SK-N-SH (cell line): Measurements from ENCODE around the gene LIN7A. TPM values are rescaled to one million over a fixed set of nuclear protein-coding genes. Genes with fewer than 3 reads are reported as not detected.

Source experiments
- CTCF ChIA-PET: fragments of 300-600, 350-600 bp; formaldehyde crosslinking; extraction: SDS; loops from one replicate; lab custom pipeline; 2021; lab: Yijun Ruan, JAX
- POLR2A ChIA-PET: fragments of 350-600 bp; sonication (Branson Sonifier 250); formaldehyde crosslinking; extraction: SDS; loops from one replicate; lab custom pipeline; 2020; ENCODE audit warnings: antibody characterized with exemption, inconsistent platforms; lab: Yijun Ruan, JAX
- DNase-seq: peaks from one replicate; pipeline ENCODE4 v3.0.0; 2012
- H2AFZ ChIP-seq: fragments of 200-600 bp; sonication (generic); 2 replicates; pipeline ENCODE4 v1.8.1; 2016; ENCODE audit warnings: antibody characterized with exemption, mild to moderate bottlenecking, low read depth
- H3F3A ChIP-seq: fragments of 200-600 bp; sonication (generic); replicated peaks from 2 replicates; pipeline ENCODE3; 2016; ENCODE audit warnings: antibody characterized with exemption, mild to moderate bottlenecking; ENCODE audit not compliant: insufficient read depth
- H3K27ac ChIP-seq, 2 experiments: fragments of 200-500 bp in 1 of 2; fragments of 200-600 bp in 1 of 2; sonication (Bioruptor generic) in 1 of 2; sonication (generic), shearing (Covaris generic) in 1 of 2; 2 replicates each; pipeline versions ENCODE4 v1.5.1 to v1.6.1; 2014 to 2016; ENCODE audit warnings: low read depth in 2 of 2, inconsistent platforms in 1 of 2, low read length in 1 of 2, mild to moderate bottlenecking in 1 of 2, mixed read lengths in 1 of 2
- H3K27me3 ChIP-seq: fragments of 200-600 bp; sonication (generic), shearing (Covaris generic); 2 replicates; pipeline ENCODE4 v1.6.1; 2016; ENCODE audit warnings: mixed run types; ENCODE audit not compliant: insufficient read depth
- H3K36me3 ChIP-seq, 2 experiments: fragments of 200-500 bp in 1 of 2; fragments of 200-600 bp in 1 of 2; sonication (Bioruptor generic) in 1 of 2; sonication (generic) in 1 of 2; replicated peaks in 1 of 2; 2 replicates each; pipeline versions ENCODE3 to v1.5.1; 2014 to 2016; ENCODE audit warnings: low read length in 1 of 2, mild to moderate bottlenecking in 1 of 2; ENCODE audit not compliant: insufficient read depth in 2 of 2, control insufficient read depth in 1 of 2
- H3K4me1 ChIP-seq, 2 experiments: fragments of 200-500 bp in 1 of 2; fragments of 200-600 bp in 1 of 2; sonication (Bioruptor generic) in 1 of 2; sonication (generic), shearing (Covaris generic) in 1 of 2; 2 replicates each; pipeline versions ENCODE4 v1.5.1 to v1.6.1; 2014 to 2016; ENCODE audit warnings: low read depth in 1 of 2, low read length in 1 of 2, mixed run types in 1 of 2; ENCODE audit not compliant: insufficient read depth in 2 of 2, control insufficient read depth in 1 of 2
- H3K4me2 ChIP-seq: fragments of 200-600 bp; sonication (generic), shearing (Covaris generic); 2 replicates; pipeline ENCODE4 v1.6.1; 2017; ENCODE audit warnings: mixed run types
- H3K4me3 ChIP-seq, 2 experiments: fragments of 200-500 bp in 1 of 2; fragments of 200-600 bp in 1 of 2; sonication (Bioruptor generic) in 1 of 2; sonication (generic), shearing (Covaris generic) in 1 of 2; 2 replicates each; pipeline versions ENCODE4 v1.5.1 to v1.8.1; 2014 to 2016; ENCODE audit warnings: low read depth in 2 of 2, inconsistent platforms in 1 of 2, low read length in 1 of 2, mild to moderate bottlenecking in 1 of 2, mixed read lengths in 1 of 2, moderate library complexity in 1 of 2
- H3K79me2 ChIP-seq: fragments of 200-600 bp; sonication (generic); 2 replicates; pipeline ENCODE4 v1.8.1; 2017; ENCODE audit warnings: mild to moderate bottlenecking; ENCODE audit not compliant: insufficient read depth
- H3K9ac ChIP-seq: fragments of 200-600 bp; sonication (generic); 2 replicates; pipeline ENCODE4 v1.6.1; 2017; ENCODE audit warnings: mixed run types
- H3K9me2 ChIP-seq: fragments of 200-600 bp; sonication (generic); 2 replicates; pipeline ENCODE4 v1.6.1; 2017; ENCODE audit warnings: mixed run types
- H3K9me3 ChIP-seq: fragments of 200-600 bp; sonication (generic); 2 replicates; pipeline ENCODE4 v1.6.1; 2017; ENCODE audit warnings: mixed run types, mild to moderate bottlenecking, moderate library complexity
- H4K20me1 ChIP-seq: fragments of 200-600 bp; sonication (generic); 2 replicates; pipeline ENCODE4 v1.6.1; 2017; ENCODE audit warnings: mild to moderate bottlenecking, mixed run types; ENCODE audit not compliant: insufficient read depth
- CHD2 ChIP-seq: fragments of 150-350 bp; IDR thresholded peaks from 2 replicates; pipeline ENCODE4 v1.6.1; 2018; ENCODE audit warnings: low read length; ENCODE audit not compliant: partially characterized antibody
- CTCF ChIP-seq: fragments of 200-600 bp; sonication (generic); IDR thresholded peaks from 2 replicates; pipeline ENCODE4 v1.6.1; 2017; ENCODE audit warnings: antibody characterized with exemption, mild to moderate bottlenecking, moderate library complexity
- ELF1 ChIP-seq: IDR thresholded peaks from 2 replicates; pipeline ENCODE4 v1.4.0; 2012
- EZH2phosphoT487 ChIP-seq: fragments of 200-600 bp; sonication (generic); IDR thresholded peaks from 2 replicates; pipeline ENCODE4 v1.6.1; 2017; ENCODE audit warnings: low read depth, mixed run types, mild to moderate bottlenecking, antibody characterized with exemption, moderate library complexity, borderline replicate concordance
- FOSL2 ChIP-seq: IDR thresholded peaks from 2 replicates; pipeline ENCODE4 v1.4.0; 2012; ENCODE audit warnings: low read depth, mild to moderate bottlenecking, moderate library complexity, borderline replicate concordance
- FOXJ3 ChIP-seq: sonication (generic); formaldehyde crosslinking; IDR thresholded peaks from 2 replicates; pipeline ENCODE4 v1.5.1; 2020; ENCODE audit warnings: mild to moderate bottlenecking, missing genetic modification reagents
- FOXM1 ChIP-seq: IDR thresholded peaks from 2 replicates; pipeline ENCODE4 v1.4.0; 2012; ENCODE audit warnings: low read depth, mild to moderate bottlenecking
- GATA2 ChIP-seq: sonication (generic); formaldehyde crosslinking; IDR thresholded peaks from 2 replicates; pipeline ENCODE4 v1.5.0; 2020; ENCODE audit warnings: mild to moderate bottlenecking, missing genetic modification reagents
- MAX ChIP-seq: IDR thresholded peaks from 2 replicates; pipeline ENCODE4 v1.4.0; 2012; ENCODE audit warnings: low read depth
- MEF2A ChIP-seq: IDR thresholded peaks from 2 replicates; pipeline ENCODE4 v1.4.0; 2012; ENCODE audit warnings: low read depth, borderline replicate concordance
- PBX3 ChIP-seq: IDR thresholded peaks from 2 replicates; pipeline ENCODE4; 2012
- POLR2AphosphoS5 ChIP-seq: IDR thresholded peaks from 2 replicates; pipeline ENCODE4 v1.6.1; 2012; ENCODE audit warnings: low read depth, low read length
- RAD21 ChIP-seq: IDR thresholded peaks from 2 replicates; pipeline ENCODE4 v1.6.1; 2012; ENCODE audit warnings: mild to moderate bottlenecking, low read length
- RCOR1 ChIP-seq: fragments of 150-350 bp; IDR thresholded peaks from 2 replicates; pipeline ENCODE4 v1.6.1; 2017; ENCODE audit warnings: antibody characterized with exemption, low read length
- RXRA ChIP-seq: IDR thresholded peaks from 2 replicates; pipeline ENCODE4 v1.4.0; 2012; ENCODE audit warnings: low read depth, mild to moderate bottlenecking, borderline replicate concordance
- SIN3A ChIP-seq: IDR thresholded peaks from 2 replicates; pipeline ENCODE4 v1.6.1; 2012; ENCODE audit warnings: low read depth, mild to moderate bottlenecking, low read length, moderate library complexity, borderline replicate concordance
- SMC3 ChIP-seq: IDR thresholded peaks from 2 replicates; pipeline ENCODE4 v1.6.1; 2012; ENCODE audit warnings: low read depth, low read length, improper control_type of control experiment
- TAF1 ChIP-seq: IDR thresholded peaks from 2 replicates; pipeline ENCODE4 v1.6.1; 2012; ENCODE audit warnings: low read depth, mild to moderate bottlenecking, low read length, moderate library complexity, borderline replicate concordance
- TEAD4 ChIP-seq: IDR thresholded peaks from 2 replicates; pipeline ENCODE4 v1.4.0; 2012; ENCODE audit warnings: mild to moderate bottlenecking, borderline replicate concordance; ENCODE audit not compliant: insufficient read depth
- USF1 ChIP-seq: IDR thresholded peaks from 2 replicates; pipeline ENCODE4 v1.4.0; 2012; ENCODE audit warnings: low read depth, borderline replicate concordance
- YY1 ChIP-seq: IDR thresholded peaks from 2 replicates; pipeline ENCODE4 v1.4.0; 2012; ENCODE audit warnings: low read depth, mild to moderate bottlenecking
- WGBS: methylation state at CpG from one replicate; pipeline ENCODE4 v1.1.6; 2017; ENCODE audit warnings: low lambda C conversion rate; 5-methylcytosine and 5-hydroxymethylcytosine counted together
- polyA plus RNA-seq, 3 experiments: library from polyadenylated mRNA; depleted of rRNA; stranded (reverse); fragments of >200 nt; gene quantifications; 2 replicates each; pipeline ENCODE4 v1.2.3, GENCODE V29; 2012

LIN7A gene
- polyA plus RNA-seq, 1 of the 3 experiments (the other 2 are of a cell fraction), result not detected

GRCh38 chr12:80848858-80849257, 88.9 kb downstream of the LIN7A start (continued):
- TF ChIP-seq USF1, result no peak
- TF ChIP-seq YY1, result no peak
- no peak for TF ChIP-seq RCOR1
- TF ChIP-seq CTCF, result no peak
- no peak for TF ChIP-seq FOXM1

- peak overlapping the region in 1 of 2 experiments; percentile 50; a peak in 1 of 4 replicates for H3K27ac ChIP-seq
- no peak overlapping the region for H3K4me2 ChIP-seq
- H3K36me3 ChIP-seq, result no peaks in the 10 kb centered on the region
- ChIA-PET POLR2A (no interaction called here), CTCF (interaction anchor here (1.0 to 3.1 kb wide), 2 partner anchors 8 to 11 kb away, joined by 3 to 18 read pairs; no protein-coding TSS in a partner anchor)
- H3K4me1 ChIP-seq, result peaks cover 0 to 4% of the 10 kb centered on the region in 2 experiments; a peak in 2 of 4 replicates
- no peaks in the 10 kb centered on the region for H3K9me2 ChIP-seq
- no peak overlapping the region for H3K9ac ChIP-seq
- no peak for TF ChIP-seq SIN3A
- no peak for TF ChIP-seq TEAD4
- no peak for TF ChIP-seq FOSL2
- no peak for TF ChIP-seq GATA2 (CRISPR knock-in tag)
- no peak for TF ChIP-seq PBX3
- TF ChIP-seq CTCF, result no peak
- TF ChIP-seq TAF1, result no peak
- no peak for TF ChIP-seq SMC3
- TF ChIP-seq ELF1, result no peak
- no peak for TF ChIP-seq EZH2phosphoT487
- no peak for TF ChIP-seq POLR2AphosphoS5
- TF ChIP-seq CHD2, result no peak
- no peak for TF ChIP-seq MEF2A
- TF ChIP-seq RAD21, result no peak
- no peak for TF ChIP-seq FOXJ3 (CRISPR knock-in tag)
- TF ChIP-seq YY1, result no peak
- TF ChIP-seq MAX, result no peak
- TF ChIP-seq RXRA, result no peak
- H3K27me3 ChIP-seq, result no peaks in the 10 kb centered on the region
- H4K20me1 ChIP-seq, result no peaks in the 10 kb centered on the region
- H3K9me3 ChIP-seq, result no peaks in the 10 kb centered on the region
- H3K4me3 ChIP-seq, result no peak overlapping the region
- no peaks in the 10 kb centered on the region for H3F3A ChIP-seq
- H2AFZ ChIP-seq, result no peak overlapping the region
- no peaks in the 10 kb centered on the region for H3K79me2 ChIP-seq
- no peak for DNase-seq
- 9% methylated on average over 3 of the region's 3 CpGs for WGBS
Observed at GRCh38 chr12:80847575-80847974, 90.2 kb downstream of the LIN7A start.
